Measurements from ENCODE around the gene SSR3. TPM values are rescaled to one million over a fixed set of nuclear protein-coding genes. Genes with fewer than 3 reads are reported as not detected.

Gene SSR3
- total and polyA plus RNA-seq, 2 of the 8 experiments (the other 6 are each of a cell fraction or from before 2014, with no cell fraction given): 92.7 to 208 TPM

DNA sequence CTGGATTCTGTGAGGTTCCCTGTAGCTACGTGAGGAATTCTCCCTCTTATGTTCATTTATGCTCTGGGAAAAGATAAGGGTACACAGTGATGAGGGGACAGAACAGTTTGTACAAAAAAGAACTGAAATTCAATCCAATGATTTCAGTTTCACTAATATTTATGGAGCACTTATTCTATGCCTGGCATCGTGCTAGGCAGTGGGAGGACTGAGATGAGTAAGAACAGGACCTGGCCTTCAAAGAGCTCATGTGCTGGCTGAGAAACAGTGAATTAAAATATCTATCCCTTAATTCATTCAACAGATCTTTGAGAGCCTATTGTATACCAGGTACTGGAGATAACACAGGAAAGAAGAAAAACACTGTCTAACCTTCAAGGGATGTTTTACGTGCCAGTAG lies 22.2 kb downstream of the SSR3 start:
- Histone ChIP-seq H3K79me2 (ENCODE audit: control insufficient read depth in 1 of 2, insufficient read depth in 2 of 2, low read length in 2 of 2) (no peaks in the 10 kb centered on the region), H3K23ac (ENCODE audit: insufficient read length) (no peak overlapping the region), H2BK15ac (ENCODE audit: low read length) (no peak overlapping the region), H3K23me2 (ENCODE audit: low read depth, low read length) (no peaks in the 10 kb centered on the region), H3K14ac (ENCODE audit: insufficient read length) (no peak overlapping the region), H2AFZ (ENCODE audit: low read length) (no peak overlapping the region), H2BK120ac (replicated peaks; ENCODE audit: low read depth, low read length) (no peak overlapping the region), H4K8ac (ENCODE audit: extremely low read depth, insufficient read depth, low read length) (no peak overlapping the region), H4K20me1 (replicated peaks in 1 of 2; ENCODE audit: control insufficient read depth in 1 of 2, insufficient read depth in 2 of 2, low read length in 2 of 2) (no peaks in the 10 kb centered on the region), H3K4me1 (replicated peaks in 1 of 4; ENCODE audit: control insufficient read depth in 3 of 4, insufficient read depth in 4 of 4, low read length in 3 of 4) (peaks cover 0 to 3% (median under 1%) of the 10 kb centered on the region in 4 experiments; a peak in 3 of 7 replicates), H4K91ac (replicated peaks; ENCODE audit: insufficient read length, low read length) (no peak overlapping the region), H3K9ac (replicated peaks in 1 of 4; ENCODE audit: extremely low read depth in 1 of 4, low read depth in 3 of 4, low read length in 3 of 4) (no peak overlapping the region), H3K18ac (ENCODE audit: extremely low read depth, low read length) (no peak overlapping the region), H4K5ac (ENCODE audit: insufficient read length, low read depth, low read length) (no peak overlapping the region), H3K27ac (ENCODE audit: low read depth, low read length) (no peak overlapping the region), H3K79me1 (ENCODE audit: low read depth, low read length) (no peaks in the 10 kb centered on the region; the same call in 1 of the 2 replicates), H3K27me3 (replicated peaks in 1 of 4; ENCODE audit: control insufficient read depth in 3 of 4, extremely low read depth in 1 of 4, insufficient read depth in 3 of 4, low read length in 3 of 4) (no peaks in the 10 kb centered on the region), H2BK5ac (ENCODE audit: low read depth, low read length) (no peak overlapping the region), H3K56ac (replicated peaks; ENCODE audit: insufficient read length, low read depth, low read length) (no peak overlapping the region), H2BK12ac (ENCODE audit: low read depth, low read length) (no peak overlapping the region), H3K36me3 (ENCODE audit: control insufficient read depth in 2 of 4, insufficient read depth in 4 of 4, low read length in 3 of 4) (peaks cover 0 to 2% (median 0%) of the 10 kb centered on the region in 4 experiments; a peak in 3 of 8 replicates), H2AK5ac (ENCODE audit: low read depth, low read length) (no peak overlapping the region), H2BK20ac (ENCODE audit: low read length) (no peak overlapping the region), H3K9me3 (ENCODE audit: insufficient read depth in 2 of 2, low read depth in 1 of 2, low read length in 1 of 2) (no peaks in the 10 kb centered on the region), H3K4me3 (ENCODE audit: extremely low read depth in 1 of 4, insufficient read depth in 2 of 4, low read depth in 3 of 4, low read length in 4 of 4) (no peak overlapping the region), H3K4me2 (ENCODE audit: insufficient read depth in 1 of 2, low read depth in 2 of 2, low read length in 2 of 2) (no peak overlapping the region), H3K4ac (replicated peaks; ENCODE audit: insufficient read length, low read depth, low read length) (no peak overlapping the region)
- WGBS, 2 experiments (ENCODE audit: extremely low coverage in 1 of 2, insufficient coverage in 1 of 2, insufficient read length in 1 of 2, insufficient replicate concordance in 2 of 2, low coverage in 1 of 2, low lambda C conversion rate in 2 of 2, missing lambda C conversion rate in 1 of 2): 61% methylated on average over 3 of the region's 3 CpGs; no CpG with 5 or more reads in 1 of the 2 experiments
- no peak for FAIRE-seq
- TF ChIP-seq SRF (IDR thresholded peaks at IDR 0.05; ENCODE audit: low read depth, low read length) (no peak), POLR2AphosphoS5 (IDR thresholded peaks at IDR 0.05; ENCODE audit: low read depth, low read length) (no peak), NANOG (IDR thresholded peaks at IDR 0.05; ENCODE audit: insufficient read depth, low read depth, low read length, poor library complexity, severe bottlenecking) (no peak)
- TF ChIP-seq, protein P1, sequence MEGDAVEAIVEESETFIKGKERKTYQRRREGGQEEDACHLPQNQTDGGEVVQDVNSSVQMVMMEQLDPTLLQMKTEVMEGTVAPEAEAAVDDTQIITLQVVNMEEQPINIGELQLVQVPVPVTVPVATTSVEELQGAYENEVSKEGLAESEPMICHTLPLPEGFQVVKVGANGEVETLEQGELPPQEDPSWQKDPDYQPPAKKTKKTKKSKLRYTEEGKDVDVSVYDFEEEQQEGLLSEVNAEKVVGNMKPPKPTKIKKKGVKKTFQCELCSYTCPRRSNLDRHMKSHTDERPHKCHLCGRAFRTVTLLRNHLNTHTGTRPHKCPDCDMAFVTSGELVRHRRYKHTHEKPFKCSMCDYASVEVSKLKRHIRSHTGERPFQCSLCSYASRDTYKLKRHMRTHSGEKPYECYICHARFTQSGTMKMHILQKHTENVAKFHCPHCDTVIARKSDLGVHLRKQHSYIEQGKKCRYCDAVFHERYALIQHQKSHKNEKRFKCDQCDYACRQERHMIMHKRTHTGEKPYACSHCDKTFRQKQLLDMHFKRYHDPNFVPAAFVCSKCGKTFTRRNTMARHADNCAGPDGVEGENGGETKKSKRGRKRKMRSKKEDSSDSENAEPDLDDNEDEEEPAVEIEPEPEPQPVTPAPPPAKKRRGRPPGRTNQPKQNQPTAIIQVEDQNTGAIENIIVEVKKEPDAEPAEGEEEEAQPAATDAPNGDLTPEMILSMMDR (IDR thresholded peaks at IDR 0.05; ENCODE audit: control extremely low read depth in 1 of 3, insufficient read depth in 1 of 3, low read depth in 1 of 3, low read length in 3 of 3): no peak
- DNase-seq (ENCODE audit: low read depth in 1 of 2, low spot score in 2 of 2): no peak
- ChIA-PET CTCF (ENCODE audit: partially characterized antibody) (interaction anchor here (1.1 to 1.9 kb wide), 2 partner anchors 17 to 58 kb away, joined by 3 to 7 read pairs; no protein-coding TSS in a partner anchor), POLR2A (ENCODE audit: partially characterized antibody) (interaction anchor here (1.0 kb wide), 1 partner anchor 20 kb away, joined by 3 read pairs; no protein-coding TSS in a partner anchor)
